SU-DHL-6 (cell line): Measurements from ENCODE around the gene SOCS1.

Experiments
- EZH2phosphoT487 ChIP-seq: fragments of 200-600 bp; sonication (generic), shearing (Covaris generic); conservative IDR thresholded peaks from 2 replicates; pipeline ENCODE4 v1.6.1; 2018; ENCODE audit warnings: mild to moderate bottlenecking, antibody characterized with exemption, low read length, moderate library complexity, mixed read lengths
- TF ChIP-seq, protein P1 (sequence below): fragments of 200-600 bp; sonication (generic); IDR thresholded peaks from one replicate; pipeline ENCODE4 v1.5.1; 2017; ENCODE audit warnings: antibody characterized with exemption, mild to moderate bottlenecking, low read length, moderate library complexity; ENCODE audit not compliant: insufficient read depth, poor library complexity, severe bottlenecking

DNA sequence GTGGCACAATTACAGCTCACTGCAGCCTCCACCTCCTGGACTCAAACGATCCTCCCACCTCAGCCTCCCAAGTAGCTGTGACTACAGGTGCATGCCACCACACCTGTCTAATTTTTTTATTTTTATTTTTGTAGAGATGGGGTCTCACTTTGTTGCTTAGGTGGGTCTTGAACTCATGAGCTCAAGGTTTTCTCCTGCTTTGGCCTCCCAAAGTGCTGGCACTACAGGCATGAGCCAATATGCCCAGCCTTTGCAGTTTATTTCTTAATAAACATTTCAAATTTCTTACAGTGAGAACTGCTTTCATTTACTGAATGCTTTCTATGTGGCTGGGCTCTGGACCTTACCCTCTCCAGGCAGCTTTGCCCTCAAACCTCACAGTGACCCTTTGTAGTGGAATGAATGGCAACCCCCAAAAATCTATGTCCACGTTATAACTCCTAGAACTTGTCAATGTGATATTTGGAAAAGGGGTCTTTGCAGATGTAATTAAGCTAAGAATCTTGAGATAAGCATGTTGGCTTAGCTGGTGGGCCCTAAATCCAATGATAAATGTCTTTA lies 14.7 kb upstream of the SOCS1 start:
- TF ChIP-seq, protein P1, sequence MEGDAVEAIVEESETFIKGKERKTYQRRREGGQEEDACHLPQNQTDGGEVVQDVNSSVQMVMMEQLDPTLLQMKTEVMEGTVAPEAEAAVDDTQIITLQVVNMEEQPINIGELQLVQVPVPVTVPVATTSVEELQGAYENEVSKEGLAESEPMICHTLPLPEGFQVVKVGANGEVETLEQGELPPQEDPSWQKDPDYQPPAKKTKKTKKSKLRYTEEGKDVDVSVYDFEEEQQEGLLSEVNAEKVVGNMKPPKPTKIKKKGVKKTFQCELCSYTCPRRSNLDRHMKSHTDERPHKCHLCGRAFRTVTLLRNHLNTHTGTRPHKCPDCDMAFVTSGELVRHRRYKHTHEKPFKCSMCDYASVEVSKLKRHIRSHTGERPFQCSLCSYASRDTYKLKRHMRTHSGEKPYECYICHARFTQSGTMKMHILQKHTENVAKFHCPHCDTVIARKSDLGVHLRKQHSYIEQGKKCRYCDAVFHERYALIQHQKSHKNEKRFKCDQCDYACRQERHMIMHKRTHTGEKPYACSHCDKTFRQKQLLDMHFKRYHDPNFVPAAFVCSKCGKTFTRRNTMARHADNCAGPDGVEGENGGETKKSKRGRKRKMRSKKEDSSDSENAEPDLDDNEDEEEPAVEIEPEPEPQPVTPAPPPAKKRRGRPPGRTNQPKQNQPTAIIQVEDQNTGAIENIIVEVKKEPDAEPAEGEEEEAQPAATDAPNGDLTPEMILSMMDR: no peak
- no peak for TF ChIP-seq EZH2phosphoT487
